GM21528 (cell line): ENCODE measurements around the gene SNX4.

Experiments
- ATAC-seq: cut with Tn5 transposase; IDR thresholded peaks from one replicate; pipeline ENCODE4 v1.9.1; 2021; ENCODE audit warnings: mild to moderate bottlenecking, moderate library complexity; ENCODE audit not compliant: unreplicated experiment, low FRiP score

Gene SNX4

DNA sequence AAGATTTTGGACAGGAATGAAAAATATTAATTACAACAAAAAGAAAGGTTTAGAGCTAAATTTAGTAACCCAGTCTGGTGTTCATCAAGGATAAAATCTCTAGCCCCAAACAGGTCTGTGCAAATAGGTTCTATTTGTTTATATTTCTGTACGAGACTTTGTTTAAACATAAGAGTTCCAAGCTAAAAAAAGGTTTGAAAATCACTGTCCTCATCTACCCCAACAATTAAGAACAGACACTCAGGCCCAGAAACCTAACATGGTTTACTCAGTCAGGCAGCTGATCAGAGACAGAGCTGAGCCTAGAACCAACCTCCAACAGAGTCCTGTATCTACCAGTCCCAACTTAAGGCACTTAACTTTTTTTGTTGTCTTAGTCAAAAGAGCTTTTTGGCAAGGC is 49.3 kb downstream of the SNX4 start:
- no peak for ATAC-seq

DNA sequence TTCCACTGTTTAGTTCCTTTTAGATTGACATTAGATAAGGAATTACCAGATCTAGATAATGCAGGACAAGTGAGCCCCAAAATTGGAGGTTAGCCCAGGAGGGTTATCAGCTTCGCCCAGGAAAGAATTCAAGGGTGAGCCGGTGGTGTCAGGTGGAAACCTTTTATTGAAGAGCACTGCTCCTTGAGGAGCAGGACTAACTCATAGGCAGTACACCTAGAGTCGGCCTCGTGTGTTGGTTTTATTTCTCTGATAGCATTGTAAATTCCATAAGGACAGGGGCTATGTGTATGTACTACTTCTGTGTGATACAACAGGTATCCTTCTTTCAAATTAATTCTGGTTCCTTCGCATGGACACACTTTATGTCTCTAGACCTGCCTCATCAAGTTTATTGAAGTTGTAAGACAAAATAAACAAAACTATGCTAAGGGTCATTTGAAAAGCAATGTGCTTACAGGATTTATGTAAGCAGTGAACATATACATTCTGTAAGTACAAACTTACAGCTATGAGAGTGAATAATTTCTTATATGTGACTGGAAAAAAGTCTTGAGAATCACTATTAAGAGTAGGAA is 57.2 kb downstream of the SNX4 start:
- ATAC-seq = no peak

DNA sequence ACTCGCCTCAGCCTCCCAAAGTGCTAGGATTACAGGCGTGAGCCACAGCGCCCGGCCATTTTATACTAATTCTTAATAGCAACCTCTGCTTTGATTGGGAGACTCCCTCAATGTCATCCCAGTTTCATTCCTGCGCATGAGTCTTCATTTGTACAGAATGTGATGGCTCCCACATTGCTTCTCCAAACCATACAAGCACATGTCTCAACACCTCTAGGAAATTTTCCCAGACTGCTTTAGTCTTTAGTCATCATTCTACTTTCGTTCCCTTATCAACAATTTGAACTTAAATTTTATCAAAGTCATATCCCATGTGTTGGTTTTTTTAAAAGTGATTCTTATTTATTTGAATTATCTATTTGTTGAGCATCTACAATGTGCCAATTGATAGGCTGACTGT is 58.1 kb downstream of the SNX4 start:
- no peak for ATAC-seq

DNA sequence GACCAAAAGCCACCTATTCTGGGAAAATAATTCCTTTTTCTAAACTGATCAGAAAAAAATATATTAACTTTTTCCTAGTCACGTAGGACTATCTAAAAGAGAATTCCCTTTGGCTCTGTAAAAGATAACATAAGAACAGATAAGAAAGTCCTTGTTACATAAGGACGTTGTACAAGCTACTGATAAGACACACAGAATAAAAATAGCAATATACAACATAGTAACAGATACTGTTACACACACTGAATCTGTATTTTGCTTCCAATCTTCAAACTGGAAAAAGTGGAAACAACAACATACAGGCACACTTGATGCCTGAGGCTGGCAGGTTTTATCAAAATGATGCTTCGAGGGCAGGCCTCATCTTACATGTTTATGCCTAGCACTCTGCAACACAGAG is 59.8 kb downstream of the SNX4 start:
- ATAC-seq = no peak

DNA sequence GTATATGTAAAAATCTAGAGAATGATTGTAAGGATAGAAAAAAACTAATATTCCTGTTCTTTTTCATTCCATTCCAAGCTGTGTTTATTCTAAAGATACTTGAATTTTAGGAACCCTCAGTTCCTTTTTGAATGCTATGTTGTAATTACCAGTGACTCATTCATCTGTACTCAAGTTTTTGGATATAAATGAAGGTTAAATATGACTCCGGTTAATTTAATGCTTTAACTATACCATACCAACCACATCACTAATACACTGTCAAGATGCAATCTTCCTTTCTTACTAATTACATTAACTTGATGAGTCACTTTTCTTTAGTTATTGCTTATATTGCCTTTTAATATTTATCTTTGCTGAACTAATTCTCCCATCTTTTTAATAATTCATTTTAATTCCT is 76.1 kb downstream of the SNX4 start:
- no peak for ATAC-seq

DNA sequence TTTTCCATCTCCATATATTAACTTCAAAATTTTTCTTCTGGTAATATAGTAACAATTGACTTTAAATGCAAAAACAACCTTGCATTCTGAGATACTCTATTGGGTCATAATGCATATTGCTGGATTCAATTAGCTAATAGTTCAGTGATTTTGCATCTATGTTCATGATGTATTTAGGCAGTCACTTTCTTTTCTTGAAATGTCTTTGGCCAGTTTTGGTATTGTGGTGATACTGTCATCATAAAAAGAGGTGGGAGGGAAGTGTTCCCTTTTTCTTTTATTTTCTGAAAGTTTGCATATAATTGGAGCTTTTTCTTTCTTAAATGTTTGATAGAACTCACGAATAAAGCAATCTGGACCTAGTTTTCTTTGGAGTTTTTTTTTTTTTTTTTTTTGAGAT is 77.5 kb downstream of the SNX4 start:
- no peak for ATAC-seq

DNA sequence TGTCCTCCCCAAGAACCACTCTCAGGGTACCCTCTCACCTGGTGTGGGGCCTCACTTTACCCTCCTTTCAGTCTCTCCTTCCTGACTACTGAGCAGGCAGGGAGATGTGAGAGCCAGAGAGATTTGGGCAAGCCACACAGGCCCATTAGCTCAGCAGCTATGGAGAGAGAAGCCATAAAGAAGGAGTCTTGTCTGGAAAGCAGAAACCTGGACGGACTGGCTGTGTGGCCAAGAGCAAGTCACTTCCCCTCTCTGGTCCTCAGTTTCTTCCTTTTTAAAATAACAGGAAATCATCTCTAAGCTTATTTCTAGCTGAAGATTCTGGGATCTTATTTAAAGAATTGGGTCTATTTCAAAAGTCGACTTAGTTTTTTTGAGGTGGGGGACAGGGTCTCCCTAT is 79.0 kb downstream of the SNX4 start:
- no peak for ATAC-seq

DNA sequence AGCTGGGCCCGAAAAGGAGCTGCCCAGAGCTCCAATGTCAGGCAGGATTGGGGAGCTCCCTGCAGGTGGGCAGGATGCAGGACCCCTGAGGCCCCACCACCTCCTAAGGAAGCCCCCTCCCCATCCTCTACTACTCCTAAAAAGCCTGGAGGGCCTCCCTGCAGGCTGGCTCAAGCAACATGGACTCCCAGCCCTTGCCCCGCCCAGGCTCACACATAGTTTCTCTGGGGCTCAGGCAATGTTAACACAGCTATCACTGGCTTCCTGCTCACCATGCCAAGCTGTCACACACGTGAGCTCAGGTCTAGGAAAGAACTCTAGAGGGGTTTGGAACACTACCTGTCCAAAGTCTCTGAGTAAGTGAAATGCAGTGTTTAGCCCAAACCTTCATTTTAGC is 79.4 kb downstream of the SNX4 start:
- no peak for ATAC-seq

DNA sequence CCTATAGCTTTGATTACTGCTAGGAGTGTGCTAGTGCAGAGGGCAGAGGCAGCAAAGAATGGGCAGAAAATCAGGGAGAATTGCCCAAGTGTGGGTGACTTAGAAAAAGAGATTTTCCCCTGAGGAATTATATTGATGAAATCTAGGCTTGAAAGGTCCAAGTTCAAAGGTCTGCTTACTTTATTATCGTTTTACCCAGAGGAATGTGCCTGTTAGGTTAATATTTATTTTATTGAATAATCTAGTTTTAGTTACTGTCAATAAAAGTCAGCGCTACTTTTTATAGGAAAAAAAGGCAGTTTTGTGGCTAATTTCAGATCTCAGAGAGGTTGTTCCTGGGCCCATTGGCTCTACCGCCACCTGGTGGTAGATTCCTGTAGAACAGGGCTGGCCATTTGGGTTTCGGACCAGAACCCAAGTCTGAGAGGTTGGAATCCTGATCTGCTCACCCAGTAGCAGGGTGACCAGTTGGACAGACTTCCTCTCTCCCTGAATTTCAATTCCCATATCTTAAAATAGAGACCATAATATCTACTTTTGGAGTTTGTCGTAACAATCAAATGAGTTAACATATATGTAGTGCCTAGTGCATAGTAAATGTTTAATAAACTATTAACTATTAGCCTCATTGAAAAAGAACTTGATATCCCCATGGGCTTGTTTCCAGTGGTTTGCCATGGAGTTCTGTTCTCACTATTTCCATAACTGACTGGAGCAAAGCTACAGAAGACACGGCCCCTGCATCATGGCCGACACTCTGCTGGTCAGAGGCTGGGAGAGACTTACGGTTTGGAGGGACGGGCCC is 82.2 kb downstream of the SNX4 start:
- ATAC-seq = no peak

DNA sequence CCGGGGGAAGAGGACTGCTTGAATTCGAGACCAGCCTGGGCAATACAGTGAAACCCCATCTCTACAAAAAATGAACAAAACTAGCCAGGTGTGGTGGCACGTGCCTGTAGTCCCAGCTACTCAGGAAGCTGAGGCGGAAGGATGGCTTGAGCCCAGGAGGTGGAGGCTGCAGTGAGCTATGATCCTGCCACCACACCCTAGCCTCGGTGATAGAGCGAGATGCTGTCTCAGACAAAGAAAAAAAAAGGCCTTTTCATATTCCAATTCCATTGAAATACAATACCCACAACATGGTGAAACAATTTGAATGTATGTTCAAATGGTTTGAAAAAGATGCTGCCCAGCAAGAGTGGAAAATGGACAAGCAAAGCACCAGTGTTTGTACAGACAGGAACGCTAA is 83.1 kb downstream of the SNX4 start:
- ATAC-seq = no peak

DNA sequence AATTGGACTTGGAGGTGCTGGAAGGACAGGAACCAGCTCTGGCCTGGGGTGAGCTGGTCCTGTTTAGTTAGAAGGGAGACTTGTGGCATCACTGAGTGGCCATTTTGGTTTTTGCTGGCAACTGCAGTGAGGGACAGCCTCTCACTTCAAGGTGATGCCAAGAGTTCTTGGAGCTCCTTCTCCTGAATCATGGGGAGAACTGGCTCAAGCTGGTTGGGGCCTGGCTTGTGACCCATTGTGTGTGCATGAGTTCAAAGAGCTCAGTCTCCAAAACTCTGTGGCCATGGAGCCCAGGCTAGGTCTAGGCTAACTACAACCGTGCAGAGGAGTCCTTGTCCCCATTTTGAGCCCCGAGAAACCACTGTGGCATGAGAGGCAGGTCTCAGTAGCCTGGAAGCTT is 84.8 kb downstream of the SNX4 start:
- no peak for ATAC-seq

DNA sequence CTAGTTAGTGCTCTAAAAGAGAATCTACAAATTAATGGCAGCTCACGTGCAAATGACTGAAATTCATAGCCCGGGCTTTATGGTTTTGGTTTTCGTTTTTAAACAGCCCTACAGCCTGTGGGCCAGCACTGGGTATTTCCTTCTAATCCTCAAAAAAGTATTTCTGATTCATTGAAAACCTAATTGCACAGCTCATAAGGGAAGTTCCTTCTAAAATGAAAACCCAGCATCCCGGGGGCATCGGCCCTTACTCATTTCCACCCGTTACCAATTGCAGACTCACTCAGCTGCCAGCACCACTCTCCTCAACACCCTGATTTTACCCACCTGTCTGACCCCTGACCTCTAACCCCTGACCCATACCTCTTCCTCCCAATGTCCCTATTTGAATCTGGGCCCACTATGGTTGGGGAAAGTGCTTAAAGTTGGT is 85.4 kb downstream of the SNX4 start:
- no peak for ATAC-seq

DNA sequence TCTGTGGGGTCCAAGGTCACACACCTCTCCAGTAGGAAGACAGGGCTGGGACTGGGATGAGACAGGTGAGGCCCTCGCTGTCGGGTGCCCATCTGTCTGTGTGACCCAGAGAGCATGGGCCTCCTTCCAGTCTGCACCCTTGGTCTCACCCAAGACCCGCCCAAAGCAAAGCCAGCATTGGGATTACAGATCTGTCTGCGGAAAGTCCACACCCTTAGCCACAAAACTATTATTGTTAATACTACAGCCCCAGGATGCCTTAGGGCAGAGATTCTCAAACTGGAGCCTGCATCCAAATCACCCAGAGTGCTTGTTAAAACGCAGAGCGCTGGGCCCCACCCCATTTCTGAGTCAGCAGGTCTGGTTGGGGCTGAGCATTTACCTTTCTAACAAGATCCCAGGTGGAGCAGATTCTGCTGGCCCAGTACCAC is 86.4 kb downstream of the SNX4 start:
- no peak for ATAC-seq

DNA sequence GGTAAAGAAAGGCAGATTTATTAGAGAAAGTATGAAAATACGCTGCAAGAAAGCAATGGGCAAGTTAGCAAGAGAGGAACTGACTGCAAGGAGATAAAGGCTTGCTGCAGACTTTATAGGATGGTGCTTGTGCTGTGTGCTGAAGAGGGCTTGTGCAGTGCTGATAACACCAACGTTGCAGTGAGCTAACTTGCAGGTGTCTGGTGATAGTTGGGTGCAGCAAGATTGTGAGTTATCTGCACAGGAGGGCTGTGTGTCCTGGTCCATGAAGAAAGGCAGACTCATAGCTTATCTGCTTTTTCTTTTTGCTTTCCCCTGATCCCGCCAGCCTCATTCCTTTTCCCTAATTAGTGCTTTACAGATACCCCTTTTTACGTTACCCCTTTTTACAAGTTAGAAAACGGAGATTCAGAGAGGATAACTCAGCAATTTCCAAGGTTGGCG is 86.9 kb downstream of the SNX4 start:
- no peak for ATAC-seq

DNA sequence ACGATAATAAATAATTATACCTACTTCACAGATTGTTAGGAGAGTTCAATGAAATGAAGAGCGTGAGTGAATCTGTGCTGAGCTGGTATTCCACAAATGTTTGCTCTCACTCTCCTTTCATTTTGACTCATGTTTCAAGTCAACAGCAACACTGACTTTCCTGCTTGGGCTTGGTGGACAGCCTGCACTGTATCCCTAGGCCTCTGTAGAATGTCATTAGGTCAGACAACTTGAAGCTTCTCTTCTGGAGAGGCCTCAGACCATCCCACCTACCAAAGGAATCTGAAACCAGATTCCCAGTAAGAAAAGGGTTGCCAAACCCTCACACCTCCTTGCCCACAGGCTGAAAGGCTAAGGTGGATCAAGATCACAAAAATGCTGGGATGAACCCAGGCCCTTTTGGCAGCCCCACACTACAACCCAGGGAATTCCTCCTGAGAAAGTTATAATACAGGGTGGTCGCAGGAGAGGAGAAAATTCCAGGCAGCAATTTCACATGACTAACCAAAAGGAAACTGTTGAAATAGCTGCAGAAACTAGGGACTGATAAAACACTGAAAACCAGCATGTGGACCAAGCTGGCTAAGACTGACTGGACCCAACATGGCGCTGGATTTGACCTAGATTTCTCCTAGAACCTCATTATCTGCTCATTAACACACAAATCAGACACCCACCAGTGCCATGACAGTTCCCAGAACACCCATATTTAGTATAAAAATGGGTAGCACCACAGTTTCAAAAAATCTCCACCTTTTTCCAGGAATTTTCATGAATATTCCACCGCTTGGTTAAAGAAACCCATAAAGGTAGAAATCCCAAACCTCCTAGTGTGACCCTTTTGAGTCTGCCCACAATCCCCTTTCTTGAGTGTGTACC is 87.9 kb downstream of the SNX4 start:
- ATAC-seq = no peak

DNA sequence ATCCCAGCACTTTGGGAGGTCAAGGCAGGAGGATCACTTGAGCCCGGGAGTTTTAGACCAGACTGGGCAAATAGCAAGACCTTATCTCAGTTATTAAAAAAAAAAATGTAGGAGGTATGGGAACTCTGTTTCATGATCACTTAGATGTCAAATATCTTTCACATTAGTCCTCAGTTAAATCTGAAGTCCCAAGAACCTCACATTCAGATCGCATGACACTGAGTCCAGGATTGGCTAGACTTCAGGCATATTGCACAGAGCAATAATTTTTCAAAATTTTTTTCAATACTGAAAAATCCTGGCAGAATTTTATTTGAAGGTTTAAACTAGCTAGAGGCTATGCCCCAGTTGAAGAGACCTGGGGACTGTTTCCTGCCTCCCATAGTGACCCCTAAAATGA is 88.6 kb downstream of the SNX4 start:
- ATAC-seq = no peak

DNA sequence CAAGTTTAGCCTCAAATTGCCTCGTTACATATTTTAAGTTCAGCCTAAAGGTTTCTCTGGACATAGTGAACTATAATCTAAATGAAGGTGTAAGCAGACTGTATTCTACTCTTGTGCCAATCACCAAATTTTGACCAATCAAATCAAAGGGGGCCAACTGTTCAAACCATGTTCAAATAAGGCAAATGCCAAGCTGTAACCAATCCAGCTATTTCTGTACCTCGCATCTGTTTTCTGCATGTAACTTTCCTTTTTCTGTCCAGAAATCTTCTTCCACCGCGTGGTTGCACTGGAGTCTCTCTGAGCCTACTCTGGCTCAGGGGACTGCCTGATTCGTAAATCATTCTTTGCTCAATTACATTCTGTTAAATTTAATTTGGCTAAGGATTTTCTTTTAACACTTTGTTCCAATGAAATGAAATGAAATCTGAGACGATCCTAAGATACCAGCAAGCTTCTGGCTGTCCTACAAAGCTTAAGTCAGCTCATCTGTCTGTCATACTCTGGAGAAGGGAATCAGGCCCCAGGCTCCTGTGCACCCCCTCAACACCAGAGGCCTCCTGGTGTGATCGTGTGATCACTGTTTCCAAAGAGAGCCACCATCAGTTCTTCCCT is 91.7 kb downstream of the SNX4 start:
- no peak for ATAC-seq

DNA sequence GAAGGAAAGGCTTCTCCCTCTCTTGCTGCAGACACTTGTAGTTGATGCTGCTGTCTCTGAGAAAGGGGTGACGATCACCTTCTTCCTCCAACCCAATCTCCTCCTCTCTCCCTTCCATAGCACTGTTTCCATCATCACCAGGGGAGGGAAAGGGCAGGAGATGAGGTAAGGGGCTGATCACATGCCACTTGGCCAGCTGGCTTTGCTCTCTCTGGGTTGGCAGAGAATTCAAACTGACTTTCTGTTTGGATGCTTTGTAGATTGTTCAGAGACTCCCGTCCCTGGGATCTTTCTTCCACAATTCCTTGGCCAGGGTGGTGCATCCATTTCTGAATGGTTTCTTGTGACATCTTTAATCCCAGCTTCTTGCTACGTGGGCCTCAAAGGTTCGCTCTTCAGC is 101.7 kb downstream of the SNX4 start:
- no peak for ATAC-seq

DNA sequence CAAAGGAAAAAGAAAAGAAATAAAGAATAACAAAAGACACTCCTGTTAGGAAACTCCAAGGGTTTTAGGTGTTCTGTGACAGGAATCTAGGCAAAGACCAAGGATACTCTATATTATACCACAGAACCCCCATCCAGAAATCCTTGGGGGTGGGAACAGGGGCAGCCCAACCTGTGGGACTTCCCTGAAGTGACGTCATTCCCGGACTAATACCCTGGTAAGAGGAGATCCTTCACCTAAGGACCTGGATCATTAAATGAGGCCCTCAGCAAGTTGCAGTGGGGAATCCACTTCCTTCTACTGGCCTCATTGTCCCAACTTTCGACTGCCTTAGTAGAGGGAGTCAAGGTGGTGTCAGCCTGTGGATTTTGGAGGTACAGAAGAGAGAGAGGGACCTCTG is 103.8 kb downstream of the SNX4 start:
- no peak for ATAC-seq

DNA sequence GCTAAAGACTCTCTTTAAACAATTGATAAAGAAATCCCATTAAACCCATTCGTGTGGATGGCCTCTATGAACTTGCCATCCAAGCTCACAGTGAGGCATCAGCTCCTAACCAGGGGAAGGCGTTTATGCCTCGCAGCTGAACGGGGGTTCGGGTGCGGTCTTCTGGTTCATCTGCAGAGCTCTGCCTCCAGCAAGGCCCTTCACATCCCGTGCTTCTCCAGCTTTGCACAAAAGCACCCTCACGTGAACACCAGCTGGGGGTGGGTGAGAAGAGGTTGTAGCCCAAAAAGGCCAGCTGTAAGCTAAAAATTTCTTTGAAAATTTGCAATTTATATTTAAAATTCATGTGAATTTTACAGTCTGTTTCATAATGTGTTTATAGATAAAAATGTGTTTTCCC is 105.3 kb downstream of the SNX4 start:
- no peak for ATAC-seq

DNA sequence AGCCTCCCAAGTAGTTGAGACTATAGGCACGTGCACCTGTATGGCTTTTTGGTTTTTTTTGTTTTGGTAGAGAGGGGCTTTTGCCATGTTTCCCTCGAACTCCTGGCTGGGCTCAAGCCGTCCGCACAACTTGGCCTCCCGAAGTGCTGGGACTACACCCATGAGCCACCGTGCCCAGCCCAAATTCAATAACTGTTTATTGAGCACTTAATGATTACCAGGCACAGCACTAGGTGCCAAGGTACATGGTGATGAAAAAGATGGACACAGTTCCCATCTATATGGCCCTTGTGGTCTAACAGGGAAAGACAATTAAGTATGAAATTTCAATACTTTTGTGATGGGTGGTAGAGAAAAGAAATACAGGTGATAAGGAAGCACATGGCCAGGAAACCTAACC is 109.1 kb downstream of the SNX4 start:
- ATAC-seq = no peak
